Neural progenitor cell (in vitro differentiated cells): Measurements from ENCODE around the gene KLHL35. TPM values are rescaled to one million over a fixed set of nuclear protein-coding genes. Genes with fewer than 3 reads are reported as not detected.

Experiments
- DNase-seq: peaks from one replicate; pipeline ENCODE4 v3.0.0-alpha.2; 2016; ENCODE audit warnings: low spot score
- H2AFZ ChIP-seq: fragments of 200-600 bp; sonication (generic); replicated peaks from 2 replicates; pipeline ENCODE4 v1.6.1; 2016; ENCODE audit warnings: antibody characterized with exemption
- H3F3A ChIP-seq: fragments of 200-600 bp; sonication (generic); 2 replicates; pipeline ENCODE4 v1.6.1; 2016; ENCODE audit warnings: antibody characterized with exemption, low read depth
- H3K27ac ChIP-seq: fragments of 200-600 bp; sonication (generic); 2 replicates; pipeline ENCODE4 v1.5.1; 2016; ENCODE audit warnings: mild to moderate bottlenecking
- H3K27me3 ChIP-seq: fragments of 200-600 bp; sonication (generic); 2 replicates; pipeline ENCODE4 v1.6.1; 2016; ENCODE audit warnings: mild to moderate bottlenecking, moderate library complexity
- H3K36me3 ChIP-seq: fragments of 200-600 bp; sonication (generic); 2 replicates; pipeline ENCODE4 v1.5.1; 2016
- H3K4me1 ChIP-seq: fragments of 200-600 bp; sonication (generic); 2 replicates; pipeline ENCODE4 v1.6.1; 2016; ENCODE audit warnings: mixed run types
- H3K4me2 ChIP-seq: fragments of 200-600 bp; sonication (generic); 2 replicates; pipeline ENCODE4 v1.6.1; 2016
- H3K4me3 ChIP-seq: fragments of 200-600 bp; sonication (generic); 2 replicates; pipeline ENCODE4 v1.5.1; 2016
- H3K79me2 ChIP-seq: fragments of 200-600 bp; sonication (generic); 2 replicates; pipeline ENCODE4 v1.6.1; 2016; ENCODE audit warnings: low read depth
- H3K9ac ChIP-seq: fragments of 200-600 bp; sonication (generic); 2 replicates; pipeline ENCODE4 v1.6.1; 2016
- H3K9me3 ChIP-seq: fragments of 200-600 bp; sonication (generic); 2 replicates; pipeline ENCODE4 v1.5.1; 2016; ENCODE audit warnings: low read depth
- H4K20me1 ChIP-seq: fragments of 200-600 bp; sonication (generic); 2 replicates; pipeline ENCODE4 v1.6.1; 2016; ENCODE audit warnings: low read depth
- H3K27ac Mint-ChIP-seq: 3 replicates; pipeline ENCODE4 v1.8.0; 2021; ENCODE audit warnings: mixed read lengths
- H3K27me3 Mint-ChIP-seq: 2 replicates; pipeline ENCODE4 v1.8.0; 2022; ENCODE audit warnings: low read depth, mild to moderate bottlenecking, inconsistent platforms, moderate library complexity, mixed read lengths; ENCODE audit not compliant: insufficient read depth
- H3K36me3 Mint-ChIP-seq: 3 replicates; pipeline ENCODE4 v1.8.0; 2021; ENCODE audit warnings: mixed read lengths
- H3K4me1 Mint-ChIP-seq: 3 replicates; pipeline ENCODE4 v1.8.0; 2021; ENCODE audit warnings: mixed read lengths
- H3K4me3 Mint-ChIP-seq: 3 replicates; pipeline ENCODE4 v1.8.0; 2021; ENCODE audit warnings: mild to moderate bottlenecking, moderate library complexity, mixed read lengths
- H3K9me3 Mint-ChIP-seq: 3 replicates; pipeline ENCODE4 v1.8.0; 2020; ENCODE audit warnings: mixed read lengths
- EZH2 ChIP-seq: fragments of 200-600 bp; sonication (generic); IDR thresholded peaks from 2 replicates; pipeline ENCODE4 v1.6.1; 2017; ENCODE audit warnings: antibody characterized with exemption, mild to moderate bottlenecking, moderate library complexity
- EZH2phosphoT487 ChIP-seq: fragments of 200-600 bp; sonication (generic); IDR thresholded peaks from 2 replicates; pipeline ENCODE4 v1.6.1; 2017; ENCODE audit warnings: antibody characterized with exemption
- total RNA-seq: library from RNA; depleted of rRNA; stranded (reverse); fragments of >200 nt; gene quantifications from 2 replicates; pipeline ENCODE4 v1.2.3, GENCODE V29; 2015; ENCODE audit warnings: low replicate concordance
- TF ChIP-seq, protein P1 (sequence below): fragments of 200-600 bp; sonication (generic); IDR thresholded peaks from 2 replicates; pipeline ENCODE4 v1.5.1; 2017; ENCODE audit warnings: antibody characterized with exemption, mild to moderate bottlenecking

KLHL35 gene
- total RNA-seq, 1 donor from 2014 or later: 1.2 TPM

DNA sequence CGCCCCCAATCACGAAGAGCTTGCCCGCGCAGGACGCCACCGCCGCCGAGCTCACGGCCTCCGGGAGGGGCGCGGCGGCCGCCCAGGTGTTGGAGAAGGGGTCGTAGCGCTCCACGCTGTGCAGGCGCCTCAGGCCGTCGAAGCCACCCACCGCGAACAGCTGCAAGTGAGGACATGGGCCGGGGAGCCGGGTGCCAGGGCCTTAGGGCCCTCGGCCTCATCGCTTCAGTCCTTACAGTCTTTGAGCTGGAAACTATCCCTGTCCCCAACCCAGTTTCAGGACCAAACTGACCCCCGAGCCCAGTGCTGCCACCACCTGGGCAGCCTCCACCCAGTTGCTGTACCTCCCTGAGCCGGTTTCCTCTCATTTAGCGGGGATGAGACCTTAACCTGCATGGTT is 7.6 kb downstream of the KLHL35 start:
- DNase-seq: peak; percentile 71

DNA sequence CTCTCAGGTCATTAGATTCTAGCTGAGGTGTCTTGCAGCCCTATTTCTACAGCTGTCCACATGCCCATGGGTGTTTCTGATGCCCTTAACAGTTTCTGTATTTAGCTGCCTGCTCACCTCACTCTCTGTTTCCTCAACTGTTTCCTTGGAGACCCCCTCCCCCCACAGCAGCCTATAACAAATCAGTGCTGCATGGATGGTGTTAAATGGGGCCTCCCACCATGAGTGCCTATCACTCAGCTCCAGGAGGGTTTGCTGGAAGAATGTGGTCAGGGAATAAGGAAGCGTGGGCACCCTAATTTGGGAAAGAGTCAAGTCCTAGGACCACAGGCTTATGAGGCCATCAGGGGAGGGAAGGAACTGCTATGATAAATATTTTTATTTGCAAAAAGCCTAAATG is 8.6 kb downstream of the KLHL35 start:
- Histone ChIP-seq H3K4me1 (peaks cover 37% of the 10 kb centered on the region), H3F3A (peaks cover 41% of the 10 kb centered on the region), H3K27me3 (peaks cover 29% of the 10 kb centered on the region), H3K79me2 (no peaks in the 10 kb centered on the region), H3K9me3 (peaks cover 7% of the 10 kb centered on the region), H3K9ac (no peak overlapping the region), H4K20me1 (peaks cover 40% of the 10 kb centered on the region), H3K36me3 (no peaks in the 10 kb centered on the region), H2AFZ (no peak overlapping the region), H3K27ac (no peak overlapping the region), H3K4me2 (peak overlapping the region; percentile 77), H3K4me3 (peak overlapping the region; percentile 19)
- Mint-ChIP-seq H3K36me3 (peaks cover 26% of the 10 kb centered on the region), H3K27ac (peak overlapping the region; percentile 87), H3K27me3 (peaks cover 11% of the 10 kb centered on the region), H3K4me1 (peaks cover 50% of the 10 kb centered on the region), H3K9me3 (peaks cover 9% of the 10 kb centered on the region), H3K4me3 (peak overlapping the region; percentile 69)
- DNase-seq: peak; percentile 77
- TF ChIP-seq EZH2phosphoT487 (no peak), EZH2 (no peak)
- TF ChIP-seq, protein P1, sequence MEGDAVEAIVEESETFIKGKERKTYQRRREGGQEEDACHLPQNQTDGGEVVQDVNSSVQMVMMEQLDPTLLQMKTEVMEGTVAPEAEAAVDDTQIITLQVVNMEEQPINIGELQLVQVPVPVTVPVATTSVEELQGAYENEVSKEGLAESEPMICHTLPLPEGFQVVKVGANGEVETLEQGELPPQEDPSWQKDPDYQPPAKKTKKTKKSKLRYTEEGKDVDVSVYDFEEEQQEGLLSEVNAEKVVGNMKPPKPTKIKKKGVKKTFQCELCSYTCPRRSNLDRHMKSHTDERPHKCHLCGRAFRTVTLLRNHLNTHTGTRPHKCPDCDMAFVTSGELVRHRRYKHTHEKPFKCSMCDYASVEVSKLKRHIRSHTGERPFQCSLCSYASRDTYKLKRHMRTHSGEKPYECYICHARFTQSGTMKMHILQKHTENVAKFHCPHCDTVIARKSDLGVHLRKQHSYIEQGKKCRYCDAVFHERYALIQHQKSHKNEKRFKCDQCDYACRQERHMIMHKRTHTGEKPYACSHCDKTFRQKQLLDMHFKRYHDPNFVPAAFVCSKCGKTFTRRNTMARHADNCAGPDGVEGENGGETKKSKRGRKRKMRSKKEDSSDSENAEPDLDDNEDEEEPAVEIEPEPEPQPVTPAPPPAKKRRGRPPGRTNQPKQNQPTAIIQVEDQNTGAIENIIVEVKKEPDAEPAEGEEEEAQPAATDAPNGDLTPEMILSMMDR: no peak

More for the DNA sequence above, 7.6 kb downstream of the KLHL35 start:
- Mint-ChIP-seq H3K9me3 (peaks cover 10% of the 10 kb centered on the region), H3K27ac (no peak overlapping the region), H3K4me3 (no peak overlapping the region), H3K27me3 (peaks cover 12% of the 10 kb centered on the region), H3K36me3 (peaks cover 28% of the 10 kb centered on the region), H3K4me1 (peaks cover 48% of the 10 kb centered on the region)
- Histone ChIP-seq H2AFZ (no peak overlapping the region), H3K27me3 (peaks cover 40% of the 10 kb centered on the region), H3K27ac (no peak overlapping the region), H3K36me3 (no peaks in the 10 kb centered on the region), H3F3A (peaks cover 39% of the 10 kb centered on the region), H3K9ac (no peak overlapping the region), H3K4me1 (peaks cover 36% of the 10 kb centered on the region), H3K4me3 (no peak overlapping the region), H3K4me2 (peak overlapping the region; percentile 77), H4K20me1 (peaks cover 39% of the 10 kb centered on the region), H3K79me2 (no peaks in the 10 kb centered on the region), H3K9me3 (peaks cover 9% of the 10 kb centered on the region)
- no peak for TF ChIP-seq EZH2
- TF ChIP-seq, protein P1: peak; percentile 63
- no peak for TF ChIP-seq EZH2phosphoT487

DNA sequence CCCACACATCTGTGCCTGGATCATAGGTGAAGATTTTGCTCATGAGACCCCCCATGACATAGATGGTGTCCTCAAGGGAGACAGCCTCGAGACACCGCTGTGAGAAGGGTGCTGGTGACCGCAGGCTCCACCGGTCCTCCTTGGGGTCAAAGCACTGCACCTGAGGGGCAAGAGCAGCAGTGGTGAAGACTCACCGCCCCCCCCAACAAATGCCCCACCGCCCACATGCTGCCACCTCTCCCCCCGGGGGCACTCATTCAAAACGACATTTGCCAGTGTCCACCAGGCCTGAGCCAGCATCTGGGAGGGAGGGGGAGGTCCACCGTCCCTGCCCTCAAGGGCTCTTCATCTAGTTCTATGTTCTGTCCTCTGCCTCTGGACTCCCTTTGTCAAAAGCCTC is 9.3 kb downstream of the KLHL35 start:
- peaks cover 37% of the 10 kb centered on the region for H3K4me1 ChIP-seq
- peaks cover 23% of the 10 kb centered on the region for H3K27me3 ChIP-seq
- Mint-ChIP-seq H3K27ac (peak overlapping the region; percentile 87), H3K36me3 (peaks cover 22% of the 10 kb centered on the region), H3K4me1 (peaks cover 43% of the 10 kb centered on the region), H3K4me3 (no peak overlapping the region), H3K27me3 (peaks cover 4% of the 10 kb centered on the region), H3K9me3 (peaks cover 3% of the 10 kb centered on the region)
- no peak overlapping the region for H2AFZ ChIP-seq
- peaks cover 36% of the 10 kb centered on the region for H3F3A ChIP-seq
- H3K9ac ChIP-seq: no peak overlapping the region
- H3K27ac ChIP-seq: no peak overlapping the region
- H3K4me2 ChIP-seq: peak overlapping the region; percentile 77
- no peak for TF ChIP-seq EZH2phosphoT487
- TF ChIP-seq, protein P1: no peak
- TF ChIP-seq EZH2: no peak
- H4K20me1 ChIP-seq: peaks cover 36% of the 10 kb centered on the region
- no peaks in the 10 kb centered on the region for H3K9me3 ChIP-seq
- DNase-seq: no peak
- no peak overlapping the region for H3K4me3 ChIP-seq
- H3K36me3 ChIP-seq: no peaks in the 10 kb centered on the region
- no peaks in the 10 kb centered on the region for H3K79me2 ChIP-seq
